Nephron progenitor cell (in vitro differentiated cells): ENCODE data around the gene ZNF362.
"Not testable (repeated sequence)": the region's sequence is repeated elsewhere in the genome, so short reads cannot be mapped to it uniquely, and the experiment has no call there.

ENCODE experiments used
- DNase-seq: peaks from one replicate; pipeline ENCODE4 v3.0.0; 2021
- H3K27ac Mint-ChIP-seq: 2 replicates; pipeline ENCODE4 v1.8.0; 2021; ENCODE audit warnings: mild to moderate bottlenecking, moderate library complexity, mixed read lengths
- H3K27me3 Mint-ChIP-seq: 2 replicates; pipeline ENCODE4 v1.8.0; 2021; ENCODE audit warnings: mild to moderate bottlenecking, low read depth, mixed read lengths; ENCODE audit not compliant: poor library complexity
- H3K36me3 Mint-ChIP-seq: 2 replicates; pipeline ENCODE4 v1.8.0; 2021; ENCODE audit warnings: low read depth, mixed read lengths
- H3K4me1 Mint-ChIP-seq: 2 replicates; pipeline ENCODE4 v1.8.0; 2021; ENCODE audit warnings: mixed read lengths
- H3K4me3 Mint-ChIP-seq: 2 replicates; pipeline ENCODE4 v1.8.0; 2021; ENCODE audit warnings: mild to moderate bottlenecking, moderate library complexity, mixed read lengths
- H3K9me3 Mint-ChIP-seq: 2 replicates; pipeline ENCODE4 v1.8.0; 2021; ENCODE audit warnings: mild to moderate bottlenecking, moderate library complexity, mixed read lengths
- TF ChIP-seq, protein P1 (sequence below): fragments of 200-600 bp; sonication (generic); IDR thresholded peaks from 2 replicates; pipeline ENCODE4 v1.5.0; 2021; ENCODE audit warnings: antibody characterized with exemption

ZNF362 gene

DNA sequence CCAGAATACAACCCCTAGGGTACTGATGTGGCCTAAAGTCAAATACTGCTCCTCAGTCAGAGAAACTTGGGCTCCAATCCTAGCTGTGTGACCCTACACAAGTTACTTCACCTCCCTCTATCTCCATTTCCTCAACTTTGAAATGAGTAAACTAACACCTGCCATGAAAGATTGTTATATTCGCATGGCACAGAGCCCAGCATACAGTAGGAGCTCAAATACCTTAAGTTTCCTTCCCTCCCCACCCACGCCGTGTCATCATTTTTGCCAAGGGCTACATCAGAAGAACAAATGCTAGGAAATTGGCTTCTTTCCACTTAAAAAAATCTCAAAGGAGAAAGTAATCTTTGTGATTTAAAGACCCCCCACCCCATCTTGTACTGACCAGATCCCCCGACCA, 22.2 kb upstream of the ZNF362 start:
- TF ChIP-seq, protein P1, sequence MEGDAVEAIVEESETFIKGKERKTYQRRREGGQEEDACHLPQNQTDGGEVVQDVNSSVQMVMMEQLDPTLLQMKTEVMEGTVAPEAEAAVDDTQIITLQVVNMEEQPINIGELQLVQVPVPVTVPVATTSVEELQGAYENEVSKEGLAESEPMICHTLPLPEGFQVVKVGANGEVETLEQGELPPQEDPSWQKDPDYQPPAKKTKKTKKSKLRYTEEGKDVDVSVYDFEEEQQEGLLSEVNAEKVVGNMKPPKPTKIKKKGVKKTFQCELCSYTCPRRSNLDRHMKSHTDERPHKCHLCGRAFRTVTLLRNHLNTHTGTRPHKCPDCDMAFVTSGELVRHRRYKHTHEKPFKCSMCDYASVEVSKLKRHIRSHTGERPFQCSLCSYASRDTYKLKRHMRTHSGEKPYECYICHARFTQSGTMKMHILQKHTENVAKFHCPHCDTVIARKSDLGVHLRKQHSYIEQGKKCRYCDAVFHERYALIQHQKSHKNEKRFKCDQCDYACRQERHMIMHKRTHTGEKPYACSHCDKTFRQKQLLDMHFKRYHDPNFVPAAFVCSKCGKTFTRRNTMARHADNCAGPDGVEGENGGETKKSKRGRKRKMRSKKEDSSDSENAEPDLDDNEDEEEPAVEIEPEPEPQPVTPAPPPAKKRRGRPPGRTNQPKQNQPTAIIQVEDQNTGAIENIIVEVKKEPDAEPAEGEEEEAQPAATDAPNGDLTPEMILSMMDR: no peak
- DNase-seq: no peak
- Mint-ChIP-seq H3K27me3 (peaks cover 5% of the 10 kb centered on the region), H3K36me3 (no peaks in the 10 kb centered on the region), H3K4me3 (no peak overlapping the region), H3K27ac (peak overlapping the region; percentile 29), H3K4me1 (peaks cover 36% of the 10 kb centered on the region), H3K9me3 (no peaks in the 10 kb centered on the region)

DNA sequence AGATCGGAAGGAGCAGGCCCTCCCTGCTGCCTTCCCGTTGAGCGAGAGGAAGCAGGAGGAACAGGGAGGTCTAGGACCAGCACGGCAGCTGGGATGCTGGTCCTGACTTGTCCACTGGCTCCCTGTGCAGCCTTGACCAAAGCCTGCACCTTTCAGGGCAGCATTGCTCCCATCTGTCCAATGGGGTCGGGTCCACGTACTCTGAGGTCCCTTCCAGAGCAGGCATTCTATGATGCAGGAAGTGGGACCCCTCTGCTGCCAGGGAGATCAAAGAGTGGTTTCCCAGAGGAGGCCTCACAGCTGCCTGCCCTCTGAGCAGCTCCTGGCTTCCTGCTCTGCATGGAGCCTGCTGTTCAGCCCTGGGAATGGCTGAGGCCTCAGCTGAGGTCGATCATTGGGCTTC, 21.7 kb upstream of the ZNF362 start:
- peak overlapping the region; percentile 29 for H3K27ac Mint-ChIP-seq

DNA sequence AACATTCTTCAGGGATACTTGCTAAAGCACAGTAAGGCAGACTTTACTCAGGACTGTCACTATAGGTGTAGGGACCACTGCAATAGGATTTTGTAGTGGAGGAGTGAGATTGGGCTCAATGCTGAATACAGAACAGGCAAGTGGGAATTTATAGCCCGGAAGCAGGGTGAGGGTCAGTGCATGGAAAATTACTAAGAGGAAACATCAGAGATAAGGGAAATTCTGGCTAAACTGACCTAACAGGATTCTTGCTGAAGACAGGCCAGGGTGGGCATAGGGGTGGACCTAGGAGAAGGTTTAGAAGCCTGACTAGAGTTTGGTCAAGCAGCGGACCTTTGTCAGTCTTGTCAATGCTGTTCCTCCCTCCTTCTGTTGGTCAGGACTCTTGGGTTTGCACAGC, 20.8 kb upstream of the ZNF362 start:
- TF ChIP-seq, protein P1: no peak
- Mint-ChIP-seq H3K9me3 (no peaks in the 10 kb centered on the region), H3K4me1 (peaks cover 46% of the 10 kb centered on the region), H3K27me3 (peaks cover 5% of the 10 kb centered on the region), H3K36me3 (no peaks in the 10 kb centered on the region), H3K4me3 (no peak overlapping the region), H3K27ac (peak overlapping the region; percentile 41)
- no peak for DNase-seq

More for the DNA sequence above, 21.7 kb upstream of the ZNF362 start:
- TF ChIP-seq, protein P1: no peak
- Mint-ChIP-seq H3K4me3 (no peak overlapping the region), H3K36me3 (no peaks in the 10 kb centered on the region), H3K9me3 (no peaks in the 10 kb centered on the region), H3K27me3 (peaks cover 5% of the 10 kb centered on the region), H3K4me1 (peaks cover 41% of the 10 kb centered on the region)
- DNase-seq: peak; percentile 28

DNA sequence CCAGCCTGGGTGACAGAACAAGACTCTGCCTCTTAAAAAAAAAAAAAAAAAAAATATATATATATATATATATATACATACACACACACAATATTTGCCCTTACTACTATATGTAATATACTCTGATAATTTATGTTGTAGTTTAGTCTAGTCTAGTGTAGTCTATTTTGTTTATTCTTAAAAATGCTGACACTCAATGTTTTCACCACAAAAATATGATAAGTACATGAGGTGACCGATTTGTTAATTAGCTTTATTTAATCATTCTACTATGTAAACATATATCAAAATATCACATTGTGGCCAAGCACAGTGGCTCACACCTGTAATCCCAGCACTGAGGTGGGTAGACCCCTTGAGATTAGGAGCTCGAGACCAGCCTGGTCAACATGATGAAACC, 19.8 kb upstream of the ZNF362 start:
- Mint-ChIP-seq H3K27me3 (peaks cover 5% of the 10 kb centered on the region), H3K9me3 (no peaks in the 10 kb centered on the region), H3K4me3 (no peak overlapping the region), H3K27ac (no peak overlapping the region), H3K4me1 (peaks cover 46% of the 10 kb centered on the region), H3K36me3 (no peaks in the 10 kb centered on the region)
- no peak for DNase-seq
- TF ChIP-seq, protein P1: no peak

DNA sequence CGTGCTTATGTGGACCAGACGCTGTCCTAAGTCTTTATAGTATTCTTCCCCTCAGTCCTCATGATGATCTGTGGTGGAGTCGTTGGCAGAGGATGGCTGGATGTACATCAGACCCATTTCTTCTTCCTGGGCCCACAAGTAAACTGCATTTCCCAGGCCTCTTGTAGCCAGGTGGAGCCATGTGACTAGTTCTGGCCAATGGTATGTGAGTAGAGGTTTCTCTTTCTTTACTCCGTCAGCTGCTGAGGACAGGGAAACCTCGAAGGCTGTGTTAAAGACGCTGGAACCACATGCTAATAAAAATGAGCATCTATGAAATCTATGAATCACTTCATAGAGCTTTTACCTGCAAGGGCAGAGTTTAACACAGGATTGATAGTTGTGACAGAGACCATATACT, 18.7 kb upstream of the ZNF362 start:
- DNase-seq: no peak
- Mint-ChIP-seq H3K4me1 (peaks cover 56% of the 10 kb centered on the region), H3K9me3 (no peaks in the 10 kb centered on the region), H3K4me3 (no peak overlapping the region), H3K27me3 (peaks cover 5% of the 10 kb centered on the region), H3K36me3 (no peaks in the 10 kb centered on the region), H3K27ac (no peak overlapping the region)
- TF ChIP-seq, protein P1: no peak

DNA sequence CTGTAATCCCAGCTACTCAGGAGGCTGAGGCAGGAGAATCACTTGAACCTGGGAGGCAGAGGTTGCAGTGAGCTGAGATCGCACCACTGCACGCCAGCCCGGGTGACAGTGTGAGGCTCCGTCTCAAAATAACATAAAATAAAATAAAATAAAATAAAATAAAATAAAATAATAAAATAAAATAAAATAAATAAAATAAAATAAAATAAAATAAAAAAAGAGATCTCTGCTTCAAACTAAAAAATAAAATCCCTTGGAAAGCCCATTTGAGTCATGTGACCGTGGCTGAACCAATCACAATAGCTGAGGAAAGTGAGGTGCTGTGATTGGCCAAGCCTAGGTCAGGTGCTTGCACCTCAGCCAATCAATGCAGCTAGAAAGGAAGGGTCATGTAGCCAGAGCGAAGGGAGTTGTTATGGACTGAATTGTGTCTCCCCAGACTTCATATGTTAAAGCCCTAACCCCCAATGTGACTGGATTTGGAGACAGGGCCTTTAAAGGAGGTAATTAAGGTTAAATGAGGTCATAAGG, 18.0 kb upstream of the ZNF362 start:
- DNase-seq, H3K9me3 Mint-ChIP-seq, H3K27me3 Mint-ChIP-seq, H3K27ac Mint-ChIP-seq, H3K4me3 Mint-ChIP-seq, H3K36me3 Mint-ChIP-seq: not testable (repeated sequence)
- H3K4me1 Mint-ChIP-seq: peaks cover 55% of the 10 kb centered on the region

DNA sequence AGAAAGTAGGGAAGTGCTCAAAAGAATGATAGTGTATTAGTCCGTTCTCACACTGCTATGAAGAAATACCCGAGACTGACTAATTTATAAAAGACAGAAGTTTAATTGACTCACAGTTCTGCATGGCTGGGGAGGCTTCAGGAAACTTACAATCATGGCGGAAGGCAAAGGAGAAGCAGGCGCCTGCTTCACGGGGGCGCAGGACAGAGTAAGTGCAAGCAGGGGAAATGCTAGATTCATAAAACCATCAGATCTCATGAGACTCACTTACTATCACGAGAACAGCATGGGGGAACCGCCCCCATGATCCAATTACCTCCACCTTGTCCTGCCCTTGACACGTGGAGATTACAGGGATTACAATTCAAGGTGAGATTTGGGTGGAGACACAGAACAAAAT, 16.9 kb upstream of the ZNF362 start:
- not testable (repeated sequence) for H3K27me3 Mint-ChIP-seq, H3K36me3 Mint-ChIP-seq, H3K4me3 Mint-ChIP-seq, H3K9me3 Mint-ChIP-seq, DNase-seq
- Mint-ChIP-seq H3K27ac (peak overlapping the region; percentile 70), H3K4me1 (peaks cover 58% of the 10 kb centered on the region)
